ENCODE measurements around the gene PMM1.

GRCh38 chr22:41585898-41586297 is 3.7 kb downstream of the PMM1 start:
- no peak for TF ChIP-seq CTCF (IDR thresholded peaks at IDR 0.05)
- no peak for TF ChIP-seq YY1 (IDR thresholded peaks at IDR 0.05; ENCODE audit: low read depth)
- no peak for TF ChIP-seq ZBTB33 (IDR thresholded peaks at IDR 0.05; ENCODE audit: borderline replicate concordance, low read depth)
- TF ChIP-seq TAF1 (IDR thresholded peaks at IDR 0.05; ENCODE audit: borderline replicate concordance, low read depth, low read length): no peak
- no peak for TF ChIP-seq POLR2AphosphoS5 (IDR thresholded peaks at IDR 0.05; ENCODE audit: low read depth, low read length)
- no peak for TF ChIP-seq MEF2A (IDR thresholded peaks at IDR 0.05; ENCODE audit: borderline replicate concordance, low read depth)

All from SK-N-SH (cell line).